HT-29 (cell line): ENCODE data around the gene SENP1. TPM values are rescaled to one million over a fixed set of nuclear protein-coding genes. Genes with fewer than 3 reads are reported as not detected.

Source experiments
- DNase-seq: peaks from one replicate; pipeline ENCODE4 v3.0.0-alpha.2; 2015; ENCODE audit warnings: low spot score
- total RNA-seq: library from RNA; depleted of rRNA; stranded (reverse); fragments of >200 nt; shearing (Covaris generic); gene quantifications from 2 replicates; pipeline ENCODE4 v1.2.3, GENCODE V29; 2014

Gene SENP1
- total RNA-seq, 1 experiment from 2014 or later: 10.6 TPM

- DNase-seq: no peak
Measured at GRCh38 chr12:48037267-48037915, 68.5 kb downstream of the SENP1 start.

- DNase-seq: no peak
Measured at GRCh38 chr12:48036818-48037217, 69.1 kb downstream of the SENP1 start.

GRCh38 chr12:48034835-48035805, 70.8 kb downstream of the SENP1 start:
- DNase-seq: no peak

GRCh38 chr12:48033451-48033850, 72.4 kb downstream of the SENP1 start:
- DNase-seq: no peak

- no peak for DNase-seq
Measured at GRCh38 chr12:48032597-48032996, 73.3 kb downstream of the SENP1 start.

- DNase-seq: no peak
Measured at GRCh38 chr12:48031135-48031960, 74.5 kb downstream of the SENP1 start.

GRCh38 chr12:48030173-48030650, 75.7 kb downstream of the SENP1 start:
- DNase-seq: no peak

GRCh38 chr12:48029491-48030172, 76.2 kb downstream of the SENP1 start:
- DNase-seq: no peak

GRCh38 chr12:48028541-48029431, 77.1 kb downstream of the SENP1 start:
- no peak for DNase-seq

- DNase-seq: no peak
Measured at GRCh38 chr12:48027183-48028002, 78.5 kb downstream of the SENP1 start.

GRCh38 chr12:48026060-48026827, 79.6 kb downstream of the SENP1 start:
- DNase-seq: no peak

- no peak for DNase-seq
Measured at GRCh38 chr12:48025281-48025680, 80.6 kb downstream of the SENP1 start.

GRCh38 chr12:48024735-48025134, 81.1 kb downstream of the SENP1 start:
- DNase-seq: no peak

GRCh38 chr12:48023386-48023785, 82.5 kb downstream of the SENP1 start:
- no peak for DNase-seq

GRCh38 chr12:48022676-48023385, 83.0 kb downstream of the SENP1 start:
- DNase-seq: no peak

- DNase-seq: no peak
Measured at GRCh38 chr12:48022180-48022521, 83.7 kb downstream of the SENP1 start.

- DNase-seq: peak; percentile 29
Measured at GRCh38 chr12:48021485-48022179, 84.2 kb downstream of the SENP1 start.
